Measurements from ENCODE around the gene HIP1R. TPM values are rescaled to one million over a fixed set of nuclear protein-coding genes. Genes with fewer than 3 reads are reported as not detected.

The HIP1R gene
- total RNA-seq, 1 donor from 2014 or later, result 117 TPM

DNA sequence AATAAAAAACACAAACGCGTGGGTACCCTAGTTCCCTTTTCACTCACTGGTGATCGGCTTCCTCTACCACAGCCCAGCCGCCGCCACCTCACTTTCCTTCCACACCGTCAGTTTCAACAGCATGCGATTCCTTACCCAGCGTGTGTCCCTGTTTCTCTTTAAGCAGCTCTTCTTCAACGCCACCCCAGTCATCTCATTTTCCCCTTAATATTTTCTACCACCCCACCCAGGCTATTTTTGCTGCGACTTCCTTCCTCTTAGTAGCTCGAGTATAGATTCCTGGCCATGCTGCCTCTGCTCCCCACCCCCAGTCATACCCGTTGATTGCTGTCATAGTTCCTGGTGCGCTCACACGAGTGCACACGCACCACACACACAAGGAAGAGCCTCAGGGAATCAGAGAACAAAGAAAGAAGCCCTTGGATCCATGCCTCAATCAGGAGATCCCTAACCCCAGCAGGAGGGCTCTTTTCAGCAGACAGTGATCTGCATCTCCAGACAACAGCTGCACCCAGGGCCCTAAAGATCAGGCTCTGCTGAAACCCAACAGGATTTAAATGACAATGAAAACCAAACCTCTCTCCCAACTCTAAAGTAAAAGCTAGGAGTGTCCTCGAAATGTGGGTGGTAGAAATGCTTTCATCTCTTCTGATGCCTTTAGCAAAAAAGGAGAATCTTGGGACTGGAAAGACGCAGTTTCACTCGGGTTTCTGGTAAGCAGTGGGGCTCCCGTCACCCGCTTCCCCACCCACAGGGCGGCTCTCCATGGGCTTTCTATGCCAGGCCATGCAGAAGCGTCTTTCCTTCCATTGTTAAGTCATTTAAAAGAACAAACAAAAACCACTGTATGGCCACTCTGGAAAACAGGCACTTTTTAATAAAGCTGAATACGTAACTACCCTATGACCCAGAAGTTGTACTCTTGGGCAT, 36.9 kb downstream of the HIP1R start:
- Mint-ChIP-seq H3K27me3 (ENCODE audit: unreplicated experiment) (peaks cover 10% of the 10 kb centered on the region), H3K36me3 (ENCODE audit: low read depth, unreplicated experiment) (peaks cover 21% of the 10 kb centered on the region), H3K9me3 (ENCODE audit: unreplicated experiment) (no peaks in the 10 kb centered on the region), H3K4me1 (ENCODE audit: unreplicated experiment) (peaks cover 26% of the 10 kb centered on the region), H3K27ac (ENCODE audit: unreplicated experiment) (peak overlapping the region; percentile 71), H3K4me3 (ENCODE audit: unreplicated experiment) (peak overlapping the region; percentile 80)
- TF ChIP-seq, protein P1, sequence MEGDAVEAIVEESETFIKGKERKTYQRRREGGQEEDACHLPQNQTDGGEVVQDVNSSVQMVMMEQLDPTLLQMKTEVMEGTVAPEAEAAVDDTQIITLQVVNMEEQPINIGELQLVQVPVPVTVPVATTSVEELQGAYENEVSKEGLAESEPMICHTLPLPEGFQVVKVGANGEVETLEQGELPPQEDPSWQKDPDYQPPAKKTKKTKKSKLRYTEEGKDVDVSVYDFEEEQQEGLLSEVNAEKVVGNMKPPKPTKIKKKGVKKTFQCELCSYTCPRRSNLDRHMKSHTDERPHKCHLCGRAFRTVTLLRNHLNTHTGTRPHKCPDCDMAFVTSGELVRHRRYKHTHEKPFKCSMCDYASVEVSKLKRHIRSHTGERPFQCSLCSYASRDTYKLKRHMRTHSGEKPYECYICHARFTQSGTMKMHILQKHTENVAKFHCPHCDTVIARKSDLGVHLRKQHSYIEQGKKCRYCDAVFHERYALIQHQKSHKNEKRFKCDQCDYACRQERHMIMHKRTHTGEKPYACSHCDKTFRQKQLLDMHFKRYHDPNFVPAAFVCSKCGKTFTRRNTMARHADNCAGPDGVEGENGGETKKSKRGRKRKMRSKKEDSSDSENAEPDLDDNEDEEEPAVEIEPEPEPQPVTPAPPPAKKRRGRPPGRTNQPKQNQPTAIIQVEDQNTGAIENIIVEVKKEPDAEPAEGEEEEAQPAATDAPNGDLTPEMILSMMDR (IDR thresholded peaks at IDR 0.05; ENCODE audit: unreplicated experiment), result no peak
- DNase-seq (ENCODE audit: low spot score), result no peak

DNA sequence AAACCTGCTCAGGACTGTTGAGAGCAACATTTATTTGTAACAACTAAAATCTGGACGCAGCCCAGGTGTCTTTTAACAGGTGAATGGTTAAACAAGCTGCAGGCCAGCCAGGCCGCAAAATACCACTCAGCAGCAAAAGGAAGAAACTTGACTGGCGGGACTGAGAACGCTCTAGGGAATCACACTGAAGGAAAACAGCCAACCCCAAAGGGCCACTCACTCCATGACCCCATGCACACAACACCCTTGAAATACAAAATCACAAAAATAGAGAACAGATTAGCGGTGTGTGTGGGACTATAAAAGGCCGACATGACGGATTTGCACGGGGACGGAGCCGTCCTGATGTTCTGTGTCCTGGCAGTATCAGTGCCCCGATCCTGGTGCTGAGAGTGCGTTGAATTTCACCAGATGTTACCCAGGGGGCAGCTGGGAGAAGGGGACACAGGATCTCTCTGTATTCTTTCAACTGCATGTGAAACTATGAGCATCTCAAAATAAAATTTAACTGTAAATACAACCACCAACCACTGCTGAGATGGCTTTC, 37.6 kb downstream of the HIP1R start:
- H3K9me3 Mint-ChIP-seq (ENCODE audit: unreplicated experiment), result no peaks in the 10 kb centered on the region
- no peak for DNase-seq (ENCODE audit: low spot score)
- TF ChIP-seq, protein P1 (IDR thresholded peaks at IDR 0.05; ENCODE audit: unreplicated experiment), result no peak
- H3K36me3 Mint-ChIP-seq (ENCODE audit: low read depth, unreplicated experiment), result peaks cover 26% of the 10 kb centered on the region
- peaks cover 26% of the 10 kb centered on the region for H3K4me1 Mint-ChIP-seq (ENCODE audit: unreplicated experiment)
- H3K4me3 Mint-ChIP-seq (ENCODE audit: unreplicated experiment), result peak overlapping the region; percentile 3
- peaks cover 14% of the 10 kb centered on the region for H3K27me3 Mint-ChIP-seq (ENCODE audit: unreplicated experiment)
- peak overlapping the region; percentile 71 for H3K27ac Mint-ChIP-seq (ENCODE audit: unreplicated experiment)

DNA sequence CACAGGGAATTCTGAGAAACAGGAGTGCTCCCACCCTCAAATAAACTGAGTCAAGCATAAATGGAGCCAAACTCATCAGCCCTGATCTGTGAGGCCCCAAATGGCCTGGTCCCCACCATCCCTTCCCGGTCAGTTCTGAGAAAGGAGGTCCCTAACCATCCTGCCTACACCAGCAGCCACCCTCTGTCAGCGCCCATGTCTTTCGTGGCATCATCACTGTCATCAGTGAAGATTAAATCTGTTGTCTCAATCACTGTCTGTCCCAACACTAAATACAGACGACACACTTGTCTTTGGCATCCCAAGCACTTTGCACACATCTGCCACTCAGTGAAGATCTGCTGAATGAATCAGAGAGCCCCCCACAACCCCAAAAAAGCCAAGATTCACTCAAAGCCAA, 38.3 kb downstream of the HIP1R start:
- peaks cover 15% of the 10 kb centered on the region for H3K27me3 Mint-ChIP-seq (ENCODE audit: unreplicated experiment)
- H3K4me3 Mint-ChIP-seq (ENCODE audit: unreplicated experiment), result no peak overlapping the region
- H3K36me3 Mint-ChIP-seq (ENCODE audit: low read depth, unreplicated experiment), result peaks cover 25% of the 10 kb centered on the region
- TF ChIP-seq, protein P1 (IDR thresholded peaks at IDR 0.05; ENCODE audit: unreplicated experiment), result no peak
- no peak overlapping the region for H3K27ac Mint-ChIP-seq (ENCODE audit: unreplicated experiment)
- H3K4me1 Mint-ChIP-seq (ENCODE audit: unreplicated experiment), result peaks cover 26% of the 10 kb centered on the region
- H3K9me3 Mint-ChIP-seq (ENCODE audit: unreplicated experiment), result no peaks in the 10 kb centered on the region
- no peak for DNase-seq (ENCODE audit: low spot score)

DNA sequence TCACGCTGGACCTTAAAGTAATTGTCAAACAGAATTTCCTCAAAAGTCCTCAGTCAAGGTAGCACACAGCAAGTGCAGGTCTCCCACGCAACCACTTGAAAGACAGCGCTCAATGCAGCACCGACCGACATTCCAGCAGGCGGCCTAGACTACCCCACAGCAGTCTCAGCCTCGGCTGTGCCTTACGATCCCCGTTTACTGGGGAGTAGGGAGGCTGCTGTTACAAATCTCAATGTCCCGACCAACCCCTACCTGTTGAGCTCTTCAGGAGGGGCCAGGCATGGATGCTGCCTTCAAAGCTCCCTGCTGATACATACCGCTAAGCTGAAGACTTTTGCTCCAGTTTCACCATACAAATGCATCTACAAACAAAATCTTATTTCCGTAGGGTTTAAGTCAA, 38.8 kb downstream of the HIP1R start:
- no peaks in the 10 kb centered on the region for H3K9me3 Mint-ChIP-seq (ENCODE audit: unreplicated experiment)
- DNase-seq (ENCODE audit: low spot score), result no peak
- TF ChIP-seq, protein P1 (IDR thresholded peaks at IDR 0.05; ENCODE audit: unreplicated experiment), result no peak
- H3K4me1 Mint-ChIP-seq (ENCODE audit: unreplicated experiment), result peaks cover 26% of the 10 kb centered on the region
- H3K27me3 Mint-ChIP-seq (ENCODE audit: unreplicated experiment), result peaks cover 15% of the 10 kb centered on the region
- H3K27ac Mint-ChIP-seq (ENCODE audit: unreplicated experiment), result no peak overlapping the region
- H3K36me3 Mint-ChIP-seq (ENCODE audit: low read depth, unreplicated experiment), result peaks cover 19% of the 10 kb centered on the region
- no peak overlapping the region for H3K4me3 Mint-ChIP-seq (ENCODE audit: unreplicated experiment)
